Fibroblast of the aortic adventitia (primary cell): ENCODE measurements around the gene IRF7. TPM values are rescaled to one million over a fixed set of nuclear protein-coding genes. Genes with fewer than 3 reads are reported as not detected.

Source experiments
- DNase-seq: peaks from one replicate; pipeline ENCODE4 v3.0.0-alpha.2; 2010; ENCODE audit warnings: low read depth
- H3K4me3 ChIP-seq: 2 replicates; pipeline ENCODE4 v1.5.1; 2011; ENCODE audit warnings: low read depth, mild to moderate bottlenecking, control low read depth, low read length, moderate library complexity
- total RNA-seq: library from RNA; depleted of rRNA; stranded (reverse); fragments of >200 nt; gene quantifications from 2 replicates; pipeline ENCODE4 v1.2.3, GENCODE V29; 2012; ENCODE audit warnings: low replicate concordance
- TF ChIP-seq, protein P1 (sequence below): IDR thresholded peaks from 2 replicates; pipeline ENCODE4 v1.5.1; 2011; ENCODE audit warnings: mild to moderate bottlenecking, low read length, control low read depth, inconsistent platforms; ENCODE audit not compliant: insufficient read depth

IRF7 gene
- total RNA-seq, 1 donor: 6.8 TPM

DNA sequence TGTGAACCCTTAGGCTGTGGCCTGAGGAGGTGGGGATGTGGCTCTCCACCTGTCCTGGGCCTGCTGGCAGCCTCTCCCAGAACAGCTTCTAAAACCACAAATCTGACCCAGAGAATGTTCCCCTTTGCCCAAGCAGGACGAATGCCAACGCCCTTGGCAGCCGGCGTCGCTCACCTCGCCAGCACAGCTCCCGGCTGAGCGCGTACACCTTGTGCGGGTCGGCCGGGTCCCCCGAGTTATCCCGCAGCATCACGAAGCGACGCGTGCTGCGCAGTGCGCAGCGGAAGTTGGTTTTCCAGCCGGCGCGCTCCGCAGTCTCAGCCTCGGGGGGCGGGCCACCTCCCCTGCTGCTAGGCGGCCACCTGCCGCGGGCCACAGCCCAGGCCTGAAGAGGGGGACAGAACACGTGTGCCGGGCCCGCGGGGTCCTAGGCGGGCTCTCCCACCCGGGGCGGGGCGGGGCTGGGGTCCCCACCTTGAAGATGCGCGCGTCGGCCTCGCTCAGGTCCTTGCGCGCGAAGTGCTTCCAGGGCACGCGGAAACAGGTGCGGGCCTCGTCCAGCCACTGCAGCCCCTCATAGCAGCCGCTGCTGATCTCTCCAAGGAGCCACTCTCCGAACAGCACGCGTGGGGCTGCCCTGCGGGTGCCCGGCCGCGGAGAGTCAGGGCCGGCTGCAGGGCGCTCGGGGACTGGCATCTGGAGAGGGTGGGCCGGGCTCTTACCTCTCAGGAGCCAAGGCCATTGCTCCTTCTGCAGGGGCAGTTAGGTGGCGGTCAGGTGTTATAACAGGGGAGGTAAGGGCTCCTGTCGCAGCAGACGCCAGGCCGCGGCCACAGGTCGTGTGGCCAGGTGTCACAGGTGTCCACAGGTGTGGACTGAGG is 887 bp downstream of the IRF7 start:
- TF ChIP-seq, protein P1, sequence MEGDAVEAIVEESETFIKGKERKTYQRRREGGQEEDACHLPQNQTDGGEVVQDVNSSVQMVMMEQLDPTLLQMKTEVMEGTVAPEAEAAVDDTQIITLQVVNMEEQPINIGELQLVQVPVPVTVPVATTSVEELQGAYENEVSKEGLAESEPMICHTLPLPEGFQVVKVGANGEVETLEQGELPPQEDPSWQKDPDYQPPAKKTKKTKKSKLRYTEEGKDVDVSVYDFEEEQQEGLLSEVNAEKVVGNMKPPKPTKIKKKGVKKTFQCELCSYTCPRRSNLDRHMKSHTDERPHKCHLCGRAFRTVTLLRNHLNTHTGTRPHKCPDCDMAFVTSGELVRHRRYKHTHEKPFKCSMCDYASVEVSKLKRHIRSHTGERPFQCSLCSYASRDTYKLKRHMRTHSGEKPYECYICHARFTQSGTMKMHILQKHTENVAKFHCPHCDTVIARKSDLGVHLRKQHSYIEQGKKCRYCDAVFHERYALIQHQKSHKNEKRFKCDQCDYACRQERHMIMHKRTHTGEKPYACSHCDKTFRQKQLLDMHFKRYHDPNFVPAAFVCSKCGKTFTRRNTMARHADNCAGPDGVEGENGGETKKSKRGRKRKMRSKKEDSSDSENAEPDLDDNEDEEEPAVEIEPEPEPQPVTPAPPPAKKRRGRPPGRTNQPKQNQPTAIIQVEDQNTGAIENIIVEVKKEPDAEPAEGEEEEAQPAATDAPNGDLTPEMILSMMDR: no peak
- H3K4me3 ChIP-seq: peak overlapping the region; percentile 78
- DNase-seq: no peak

DNA sequence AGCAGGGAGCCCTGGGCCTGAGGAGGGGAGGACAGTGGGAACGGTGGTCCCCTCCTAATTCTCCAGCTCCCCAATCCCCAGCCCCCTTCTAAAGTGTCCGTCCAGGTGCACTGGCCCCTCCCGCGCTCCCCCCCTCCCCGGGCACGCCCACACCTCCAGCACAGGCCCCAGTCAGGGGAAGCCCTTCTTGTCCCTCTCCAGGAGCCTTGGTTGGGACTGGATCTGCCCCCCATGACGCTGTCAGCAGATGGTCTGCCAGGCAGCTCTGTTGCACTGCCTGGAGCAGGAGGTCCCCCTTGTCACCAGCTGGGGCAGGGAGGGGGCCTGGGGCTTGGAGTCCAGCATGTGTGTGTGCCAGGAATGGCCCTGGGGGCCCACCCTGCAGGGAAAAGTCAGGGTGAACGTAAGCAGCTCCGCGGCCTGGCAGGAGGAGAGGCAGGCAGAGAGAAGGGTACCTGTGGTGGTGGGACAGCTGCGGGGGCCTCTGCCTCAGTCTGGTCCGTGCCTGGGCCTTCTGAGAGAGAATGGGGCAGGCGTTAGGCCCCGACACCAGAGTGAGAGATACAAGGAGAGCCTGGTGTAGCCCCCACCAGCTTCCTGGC is 1.6 kb downstream of the IRF7 start:
- TF ChIP-seq, protein P1: no peak
- DNase-seq: no peak
- H3K4me3 ChIP-seq: no peak overlapping the region

DNA sequence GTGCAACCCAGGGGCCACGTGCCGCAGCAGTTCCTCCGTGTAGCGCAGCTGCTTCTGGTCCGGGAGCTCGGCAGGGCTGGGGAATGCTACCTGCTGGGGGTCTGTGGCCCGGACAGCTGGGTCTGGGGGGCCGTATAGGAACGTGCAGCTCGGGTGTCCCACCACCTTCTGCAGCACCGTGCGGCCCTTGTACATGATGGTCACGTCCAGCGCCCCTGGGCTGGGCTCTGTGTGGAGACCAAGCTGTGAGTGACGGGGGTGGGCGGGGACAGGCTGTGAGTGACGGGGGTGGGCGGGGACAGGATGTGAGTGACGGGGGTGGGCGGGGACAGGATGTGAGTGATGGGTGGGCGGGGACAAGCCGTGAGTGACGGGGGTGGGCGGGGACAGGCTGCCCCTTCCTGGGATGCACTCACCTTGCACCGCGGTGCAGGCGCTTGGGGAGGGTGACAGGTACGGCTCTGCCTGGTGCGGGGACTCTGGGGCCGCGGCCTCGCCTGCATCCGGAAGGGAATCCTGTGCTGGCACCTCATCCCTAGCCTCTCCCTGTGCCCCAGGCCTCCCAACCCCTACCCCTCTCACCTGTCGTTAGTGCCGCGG is 2.3 kb downstream of the IRF7 start:
- DNase-seq: no peak
- TF ChIP-seq, protein P1: no peak
- no peak overlapping the region for H3K4me3 ChIP-seq

DNA sequence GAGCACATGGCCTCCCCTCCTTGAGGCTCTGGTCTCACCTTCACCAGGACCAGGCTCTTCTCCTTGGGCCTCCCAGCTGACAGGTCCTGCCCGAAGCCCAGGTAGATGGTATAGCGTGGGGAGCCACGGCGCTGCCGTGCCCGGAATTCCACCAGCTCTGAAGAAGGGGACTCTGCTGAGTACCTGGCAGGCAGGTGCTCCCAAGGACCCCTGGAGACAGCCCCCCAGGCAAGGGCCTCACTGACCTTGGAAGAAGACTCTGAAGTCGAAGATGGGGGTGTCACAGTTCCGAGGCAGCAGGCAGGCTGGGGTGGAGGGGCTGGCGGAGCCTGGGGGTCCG is 2.8 kb downstream of the IRF7 start:
- DNase-seq: no peak
- TF ChIP-seq, protein P1: no peak
- H3K4me3 ChIP-seq: no peak overlapping the region

DNA sequence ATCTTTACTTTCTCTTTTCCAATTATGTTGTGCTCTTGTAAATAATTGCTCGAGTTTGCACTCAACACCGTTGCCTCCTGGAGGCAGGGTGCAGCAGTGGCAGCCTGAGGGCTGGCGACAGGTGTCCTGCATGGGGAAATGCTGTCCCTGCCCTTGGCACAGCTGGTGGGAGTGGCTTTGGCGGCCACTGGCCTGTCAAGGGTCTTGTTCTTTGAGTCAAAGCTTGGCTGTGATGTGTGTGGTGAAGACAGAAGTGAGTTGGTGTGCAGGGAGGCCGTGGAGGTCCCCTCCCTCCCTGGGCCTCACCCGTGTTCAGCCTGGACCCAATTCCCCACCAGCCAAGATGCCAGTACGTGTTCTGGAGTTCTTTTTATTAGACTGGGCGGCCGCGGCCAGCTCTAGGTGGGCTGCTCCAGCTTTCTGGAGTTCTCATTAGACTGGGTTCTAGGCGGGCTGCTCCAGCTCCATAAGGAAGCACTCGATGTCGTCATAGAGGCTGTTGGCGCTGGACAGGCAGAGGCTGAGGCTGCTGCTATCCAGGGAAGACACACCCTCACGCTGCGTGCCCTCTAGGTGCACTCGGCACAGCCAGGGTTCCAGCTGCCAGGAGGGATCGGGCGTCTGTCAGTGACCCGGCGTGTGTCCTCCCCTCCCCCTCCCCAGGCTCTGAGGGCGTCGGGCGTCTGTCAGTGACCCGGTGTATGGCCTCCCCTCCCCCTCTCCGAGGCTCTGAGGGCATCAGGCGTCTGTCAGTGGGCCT is 3.4 kb downstream of the IRF7 start:
- TF ChIP-seq, protein P1: peak; percentile 20
- no peak overlapping the region for H3K4me3 ChIP-seq
- no peak for DNase-seq
